Uterine smooth muscle cell (primary cell): ENCODE data around the gene DOK5. TPM values are rescaled to one million over a fixed set of nuclear protein-coding genes. Genes with fewer than 3 reads are reported as not detected.

Experiments
- total RNA-seq: library from RNA; depleted of rRNA; stranded (reverse); fragments of >200 nt; gene quantifications from 2 replicates; pipeline ENCODE4 v1.2.3, GENCODE V29; 2014

DOK5 gene
- total RNA-seq, result 14.6 and 15.6 TPM in 2 replicates

GRCh38 chr20:54475334-54476168 lies at the start of gene DOK5:
DOK5 (plus strand) TSS chr20:54475593; CDS start chr20:54475947, 354 bp downstream.

